Keratinocyte (primary cell): Measurements from ENCODE around the gene TSHZ2.

Experiments used
- CTCF ChIP-seq, 3 experiments: IDR thresholded peaks in 1 of 3; conservative IDR thresholded peaks in 1 of 3; optimal IDR thresholded peaks in 1 of 3; 2 replicates in 2 of 3; 3 replicates in 1 of 3; pipeline versions ENCODE3 to v1.5.1; 2011; ENCODE audit warnings: low read length in 3 of 3, mild to moderate bottlenecking in 3 of 3, moderate library complexity in 2 of 3, control low read depth in 1 of 3, inconsistent platforms in 1 of 3; ENCODE audit not compliant: insufficient read depth in 2 of 3; ENCODE audit errors: extremely low read depth in 1 of 3
- EZH2 ChIP-seq: IDR thresholded peaks from one replicate; pipeline ENCODE4 v1.6.1; 2012; ENCODE audit warnings: inconsistent platforms, mild to moderate bottlenecking, low read length, moderate library complexity

- no peak for TF ChIP-seq CTCF (optimal IDR thresholded peaks at IDR 0.05 in 1 of 3, IDR thresholded peaks at IDR 0.05 in 1 of 3, conservative IDR thresholded peaks at IDR 0.05 in 1 of 3; ENCODE audit: extremely low read depth in 1 of 3, insufficient read depth in 2 of 3, low read length in 3 of 3)
- no peak for TF ChIP-seq EZH2
These were observed 119.6 kb downstream of the TSHZ2 start for GRCh38 chr20:53091789-53092188.
